ENCODE results near the gene LMAN2L.

Gene LMAN2L

DNA sequence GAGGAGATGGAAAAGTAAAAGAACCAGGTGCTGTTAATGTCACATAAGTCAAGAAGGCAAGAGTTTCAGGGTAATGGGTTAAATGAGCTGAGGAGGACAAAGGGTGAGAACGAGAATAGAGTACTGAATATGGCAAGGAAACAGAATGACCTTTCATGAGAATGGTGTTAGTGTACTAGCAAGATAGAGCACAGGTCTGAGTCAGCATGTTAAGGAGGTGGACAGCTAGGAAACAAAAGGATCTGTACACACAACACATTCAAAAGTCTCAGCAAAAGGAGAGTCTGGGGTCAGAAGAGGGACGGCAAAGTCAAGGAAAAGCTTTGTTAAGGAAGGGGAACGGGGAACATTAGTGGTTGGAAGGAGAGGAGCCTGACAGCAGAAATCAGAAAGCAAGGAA is 28.9 kb downstream of the LMAN2L start:
- Histone ChIP-seq H2AFZ (ENCODE audit: low read depth, low read length) (no peak overlapping the region), H3K18ac (ENCODE audit: low read depth in 1 of 2, low read length in 2 of 2) (no peak overlapping the region), H2AK5ac (ENCODE audit: low read length, severe bottlenecking) (no peak overlapping the region), H3K27ac (ENCODE audit: low read length, poor library complexity, severe bottlenecking) (no peak overlapping the region), H4K91ac (ENCODE audit: low read length) (no peak overlapping the region), H3K4ac (ENCODE audit: low read depth in 1 of 2, low read length in 2 of 2) (no peak overlapping the region), H4K8ac (ENCODE audit: low read length) (no peak overlapping the region), H3K4me3 (ENCODE audit: insufficient read depth in 1 of 2, low read depth in 1 of 2, low read length in 2 of 2) (no peak overlapping the region), H2BK120ac (ENCODE audit: low read depth, low read length) (no peak overlapping the region), H2BK15ac (ENCODE audit: low read depth, poor library complexity, severe bottlenecking) (no peak overlapping the region), H3K36me3 (ENCODE audit: control insufficient read depth in 1 of 2, insufficient read depth in 2 of 2, low read depth in 1 of 2, low read length in 2 of 2) (peaks cover 42 to 66% of the 10 kb centered on the region in 2 experiments), H3K4me1 (ENCODE audit: control insufficient read depth, insufficient read depth, low read depth, low read length) (peaks cover 7% of the 10 kb centered on the region), H3K14ac (ENCODE audit: low read length in 2 of 2) (no peak overlapping the region), H3K79me1 (replicated peaks; ENCODE audit: low read length, poor library complexity, severe bottlenecking) (peaks cover 24% of the 10 kb centered on the region), H3K27me3 (ENCODE audit: control insufficient read depth in 1 of 2, insufficient read depth in 1 of 2, low read length in 2 of 2) (no peaks in the 10 kb centered on the region), H3K9ac (ENCODE audit: low read length) (no peak overlapping the region), H3K4me2 (ENCODE audit: low read length, poor library complexity, severe bottlenecking) (no peak overlapping the region), H2BK5ac (ENCODE audit: low read depth, low read length, poor library complexity, severe bottlenecking) (no peak overlapping the region), H2BK12ac (ENCODE audit: low read length in 2 of 2) (no peak overlapping the region), H3K23ac (ENCODE audit: low read length in 2 of 2) (no peak overlapping the region), H3K9me3 (ENCODE audit: control insufficient read depth, low read length) (peaks cover 9% of the 10 kb centered on the region)
- 96% methylated on average over 2 of the region's 3 CpGs for WGBS
- DNase-seq, result no peak

DNA sequence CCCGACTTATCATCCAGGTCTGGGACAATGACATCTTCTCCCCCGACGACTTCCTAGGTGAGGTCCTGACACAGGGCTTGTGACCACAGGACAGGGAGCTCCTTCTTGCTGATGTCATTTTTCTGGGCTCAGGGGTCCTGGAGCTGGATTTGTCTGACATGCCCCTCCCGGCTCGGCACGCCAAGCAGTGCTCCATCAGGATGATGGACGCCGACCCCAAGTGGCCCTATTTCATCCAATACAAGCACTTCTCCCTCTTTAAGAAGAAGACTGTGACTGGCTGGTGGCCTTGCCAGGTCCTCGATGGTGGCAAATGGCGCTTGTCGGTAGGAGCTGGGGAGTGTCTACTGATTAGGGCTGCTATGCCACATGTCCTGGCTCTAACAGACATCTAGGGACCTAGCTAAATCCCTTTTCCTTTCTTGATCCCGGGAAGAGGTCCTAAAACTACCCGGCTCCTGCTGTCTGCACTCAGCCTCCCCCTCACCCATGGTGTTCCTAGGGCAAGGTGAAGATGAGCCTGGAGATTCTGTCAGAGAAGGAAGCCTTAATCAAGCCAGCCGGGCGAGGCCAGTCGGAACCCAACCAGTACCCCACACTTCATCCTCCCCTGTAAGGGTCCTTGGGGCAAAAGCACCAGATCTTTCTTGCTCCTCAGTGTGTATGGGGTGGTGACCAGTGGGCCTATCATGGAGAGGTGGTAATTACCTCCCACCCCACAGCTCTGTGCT is 36.7 kb downstream of the LMAN2L start:
- Histone ChIP-seq H3K23ac (ENCODE audit: low read length in 2 of 2) (no peak overlapping the region), H3K4me3 (ENCODE audit: insufficient read depth in 1 of 2, low read depth in 1 of 2, low read length in 2 of 2) (no peak overlapping the region), H4K8ac (ENCODE audit: low read length) (no peak overlapping the region), H3K9me3 (ENCODE audit: control insufficient read depth, low read length) (no peaks in the 10 kb centered on the region), H2BK15ac (ENCODE audit: low read depth, poor library complexity, severe bottlenecking) (no peak overlapping the region), H2BK12ac (ENCODE audit: low read length in 2 of 2) (no peak overlapping the region), H3K4me1 (ENCODE audit: control insufficient read depth, insufficient read depth, low read depth, low read length) (no peaks in the 10 kb centered on the region), H3K18ac (ENCODE audit: low read depth in 1 of 2, low read length in 2 of 2) (no peak overlapping the region), H4K91ac (ENCODE audit: low read length) (no peak overlapping the region), H2AFZ (ENCODE audit: low read depth, low read length) (no peak overlapping the region), H3K27me3 (ENCODE audit: control insufficient read depth in 1 of 2, insufficient read depth in 1 of 2, low read length in 2 of 2) (no peaks in the 10 kb centered on the region), H3K4ac (ENCODE audit: low read depth in 1 of 2, low read length in 2 of 2) (no peak overlapping the region), H3K9ac (ENCODE audit: low read length) (no peak overlapping the region), H3K36me3 (ENCODE audit: control insufficient read depth in 1 of 2, insufficient read depth in 2 of 2, low read depth in 1 of 2, low read length in 2 of 2) (peaks cover 46 to 62% of the 10 kb centered on the region in 2 experiments), H2BK120ac (ENCODE audit: low read depth, low read length) (no peak overlapping the region), H3K79me1 (replicated peaks; ENCODE audit: low read length, poor library complexity, severe bottlenecking) (peaks cover 24% of the 10 kb centered on the region), H3K27ac (ENCODE audit: low read length, poor library complexity, severe bottlenecking) (no peak overlapping the region), H3K4me2 (ENCODE audit: low read length, poor library complexity, severe bottlenecking) (no peak overlapping the region), H3K14ac (ENCODE audit: low read length in 2 of 2) (no peak overlapping the region), H2AK5ac (ENCODE audit: low read length, severe bottlenecking) (no peak overlapping the region), H2BK5ac (ENCODE audit: low read depth, low read length, poor library complexity, severe bottlenecking) (no peak overlapping the region)
- no peak for DNase-seq
- over 99% methylated on average over 10 of the region's 16 CpGs for WGBS

DNA sequence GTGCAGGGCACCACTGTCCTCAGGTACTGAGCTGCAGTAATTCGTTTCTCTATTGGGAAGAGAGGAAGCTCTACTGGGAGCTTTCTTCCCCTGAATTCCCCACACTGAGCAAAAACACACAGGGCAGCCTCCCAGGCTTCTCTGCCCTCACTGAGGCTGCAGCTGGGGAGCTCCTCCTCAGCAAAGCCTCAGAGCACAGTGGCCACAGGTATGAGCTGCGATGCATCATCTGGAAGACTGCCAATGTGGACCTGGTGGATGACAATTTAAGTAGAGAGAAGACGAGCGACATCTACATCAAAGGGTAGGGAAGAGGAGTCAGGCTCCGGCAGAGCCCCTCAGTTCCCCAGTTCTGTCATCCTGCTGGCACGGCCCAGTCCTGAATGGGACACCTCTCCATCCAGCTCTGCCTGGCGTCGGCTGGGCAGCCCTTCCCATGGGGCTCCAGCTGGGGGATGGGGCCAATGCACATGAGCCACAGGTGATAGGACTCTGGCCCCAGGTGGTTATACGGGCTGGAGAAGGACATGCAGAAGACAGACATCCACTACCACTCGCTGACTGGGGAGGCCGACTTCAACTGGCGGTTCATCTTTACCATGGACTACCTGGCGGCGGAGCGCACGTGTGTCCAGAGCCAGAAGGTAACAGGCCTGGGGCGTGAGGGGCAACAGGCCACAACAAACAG is 37.6 kb downstream of the LMAN2L start:
- H3K18ac ChIP-seq (ENCODE audit: low read depth in 1 of 2, low read length in 2 of 2), result no peak overlapping the region
- no peak overlapping the region for H3K14ac ChIP-seq (ENCODE audit: low read length in 2 of 2)

DNA sequence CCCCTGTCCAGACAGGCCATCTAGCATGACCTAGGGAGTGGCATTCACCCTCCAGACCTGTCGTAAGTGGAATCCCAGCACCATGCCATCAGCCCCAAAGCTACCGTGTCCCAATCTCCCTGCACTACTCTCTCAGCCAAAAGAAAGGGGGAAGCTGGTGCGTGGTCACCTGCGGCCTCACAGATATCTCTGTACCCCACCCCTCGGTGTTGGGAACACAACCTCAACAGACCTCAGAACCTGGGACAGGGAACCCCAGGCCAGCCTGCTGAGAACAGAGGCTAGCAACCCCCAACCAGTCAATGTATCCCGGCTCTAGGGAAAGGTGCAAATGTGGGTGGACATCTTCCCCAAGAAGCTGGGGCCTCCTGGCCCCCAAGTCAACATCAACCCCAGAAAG is 38.2 kb downstream of the LMAN2L start:
- WGBS, result 98% methylated on average over 4 of the region's 6 CpGs
- Histone ChIP-seq H3K4me3 (ENCODE audit: insufficient read depth in 1 of 2, low read depth in 1 of 2, low read length in 2 of 2) (no peak overlapping the region), H3K9ac (ENCODE audit: low read length) (no peak overlapping the region), H3K27ac (ENCODE audit: low read length, poor library complexity, severe bottlenecking) (no peak overlapping the region), H2AFZ (ENCODE audit: low read depth, low read length) (no peak overlapping the region), H3K4ac (ENCODE audit: low read depth in 1 of 2, low read length in 2 of 2) (no peak overlapping the region), H3K18ac (ENCODE audit: low read depth in 1 of 2, low read length in 2 of 2) (no peak overlapping the region), H3K4me2 (ENCODE audit: low read length, poor library complexity, severe bottlenecking) (no peak overlapping the region), H3K36me3 (ENCODE audit: control insufficient read depth in 1 of 2, insufficient read depth in 2 of 2, low read depth in 1 of 2, low read length in 2 of 2) (peaks cover 31 to 56% of the 10 kb centered on the region in 2 experiments), H3K27me3 (ENCODE audit: control insufficient read depth in 1 of 2, insufficient read depth in 1 of 2, low read length in 2 of 2) (no peaks in the 10 kb centered on the region), H2BK5ac (ENCODE audit: low read depth, low read length, poor library complexity, severe bottlenecking) (no peak overlapping the region), H4K91ac (ENCODE audit: low read length) (no peak overlapping the region), H3K4me1 (ENCODE audit: control insufficient read depth, insufficient read depth, low read depth, low read length) (no peaks in the 10 kb centered on the region), H4K8ac (ENCODE audit: low read length) (no peak overlapping the region), H3K79me1 (replicated peaks; ENCODE audit: low read length, poor library complexity, severe bottlenecking) (peaks cover 23% of the 10 kb centered on the region), H3K14ac (ENCODE audit: low read length in 2 of 2) (peak overlapping the region in 1 of 2 experiments; percentile 53), H2BK12ac (ENCODE audit: low read length in 2 of 2) (no peak overlapping the region), H2BK15ac (ENCODE audit: low read depth, poor library complexity, severe bottlenecking) (no peak overlapping the region), H3K23ac (ENCODE audit: low read length in 2 of 2) (no peak overlapping the region), H3K9me3 (ENCODE audit: control insufficient read depth, low read length) (no peaks in the 10 kb centered on the region), H2BK120ac (ENCODE audit: low read depth, low read length) (no peak overlapping the region), H2AK5ac (ENCODE audit: low read length, severe bottlenecking) (no peak overlapping the region)
- DNase-seq, result no peak

More for the DNA sequence above, 37.6 kb downstream of the LMAN2L start:
- Histone ChIP-seq H2AK5ac (ENCODE audit: low read length, severe bottlenecking) (no peak overlapping the region), H3K4me3 (ENCODE audit: insufficient read depth in 1 of 2, low read depth in 1 of 2, low read length in 2 of 2) (no peak overlapping the region), H3K4ac (ENCODE audit: low read depth in 1 of 2, low read length in 2 of 2) (no peak overlapping the region), H2BK12ac (ENCODE audit: low read length in 2 of 2) (no peak overlapping the region), H3K9me3 (ENCODE audit: control insufficient read depth, low read length) (no peaks in the 10 kb centered on the region), H2AFZ (ENCODE audit: low read depth, low read length) (no peak overlapping the region), H3K79me1 (replicated peaks; ENCODE audit: low read length, poor library complexity, severe bottlenecking) (peaks cover 23% of the 10 kb centered on the region), H3K9ac (ENCODE audit: low read length) (no peak overlapping the region), H3K27ac (ENCODE audit: low read length, poor library complexity, severe bottlenecking) (no peak overlapping the region), H3K23ac (ENCODE audit: low read length in 2 of 2) (no peak overlapping the region), H4K91ac (ENCODE audit: low read length) (no peak overlapping the region), H3K27me3 (ENCODE audit: control insufficient read depth in 1 of 2, insufficient read depth in 1 of 2, low read length in 2 of 2) (no peaks in the 10 kb centered on the region), H2BK5ac (ENCODE audit: low read depth, low read length, poor library complexity, severe bottlenecking) (no peak overlapping the region), H3K4me2 (ENCODE audit: low read length, poor library complexity, severe bottlenecking) (no peak overlapping the region), H3K4me1 (ENCODE audit: control insufficient read depth, insufficient read depth, low read depth, low read length) (no peaks in the 10 kb centered on the region), H3K36me3 (ENCODE audit: control insufficient read depth in 1 of 2, insufficient read depth in 2 of 2, low read depth in 1 of 2, low read length in 2 of 2) (peaks cover 37 to 62% of the 10 kb centered on the region in 2 experiments), H4K8ac (ENCODE audit: low read length) (no peak overlapping the region), H2BK120ac (ENCODE audit: low read depth, low read length) (no peak overlapping the region), H2BK15ac (ENCODE audit: low read depth, poor library complexity, severe bottlenecking) (no peak overlapping the region)
- WGBS, result 97% methylated on average over 16 of the region's 17 CpGs
- DNase-seq, result no peak
